Muscle layer of colon (tissue), 2 donors: ENCODE results near the gene TWF1.

Experiments used
- H3K27ac ChIP-seq: one replicate; pipeline ENCODE4 v1.7.0; 2013; ENCODE audit warnings: low read depth, mild to moderate bottlenecking, low read length, moderate library complexity
- H3K27me3 ChIP-seq, 2 donors: one replicate each; pipeline ENCODE4 v1.7.0; 2013; ENCODE audit warnings: low read length in 2 of 2, mild to moderate bottlenecking in 2 of 2; ENCODE audit not compliant: insufficient read depth in 2 of 2, control insufficient read depth in 1 of 2
- H3K36me3 ChIP-seq: one replicate; pipeline ENCODE4 v1.7.0; 2013; ENCODE audit warnings: mild to moderate bottlenecking, low read length; ENCODE audit not compliant: insufficient read depth
- H3K4me1 ChIP-seq: one replicate; pipeline ENCODE4 v1.7.0; 2013; ENCODE audit warnings: mild to moderate bottlenecking, low read length; ENCODE audit not compliant: insufficient read depth
- H3K4me3 ChIP-seq, 2 donors: one replicate each; pipeline ENCODE4 v1.7.0; 2013; ENCODE audit warnings: low read length in 2 of 2, low read depth in 1 of 2, mild to moderate bottlenecking in 1 of 2, moderate library complexity in 1 of 2
- H3K9ac ChIP-seq: one replicate; pipeline ENCODE4 v1.7.0; 2013; ENCODE audit warnings: low read length
- H3K9me3 ChIP-seq: one replicate; pipeline ENCODE4 v1.7.0; 2013; ENCODE audit warnings: mild to moderate bottlenecking, low read length
- donor health status: abdominal sarcoma.
- donor health status: Adenocarcinoma of cecum.

TWF1 gene

DNA sequence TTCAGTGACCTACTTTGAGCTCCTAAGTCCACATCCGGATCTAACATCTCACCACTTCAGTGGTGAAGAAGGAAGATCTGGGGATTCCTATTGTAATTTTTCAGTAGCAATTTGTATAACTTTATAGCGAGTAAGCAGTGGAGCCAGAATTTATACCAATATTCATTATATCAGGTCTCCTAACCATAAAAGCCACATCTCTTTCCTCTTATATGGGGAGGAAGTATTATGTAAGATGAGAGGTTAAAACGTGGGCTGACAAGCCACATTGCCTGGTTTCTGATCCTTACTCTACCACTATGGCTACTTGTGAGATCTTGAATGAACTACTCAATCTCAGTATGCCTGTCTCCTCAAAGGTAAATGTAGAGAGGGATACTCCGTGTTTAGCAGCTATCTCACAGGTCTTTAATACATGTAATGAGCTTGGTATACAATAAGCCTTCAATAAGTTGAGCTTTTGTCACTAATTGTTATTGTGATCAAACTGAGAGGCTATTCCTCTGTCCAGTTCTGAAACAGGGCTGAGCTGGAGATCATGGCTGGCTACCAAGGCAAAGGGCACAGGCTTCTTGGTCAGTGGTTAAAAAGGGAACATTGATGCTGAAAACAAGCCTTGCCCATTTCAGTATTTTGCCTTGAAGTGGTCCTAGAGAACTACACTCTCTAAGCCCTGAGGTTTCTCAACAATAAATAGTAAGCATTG lies 26.5 kb upstream of the TWF1 start:
- Histone ChIP-seq H3K4me3 (no peak overlapping the region), H3K27me3 (no peaks in the 10 kb centered on the region), H3K9ac (no peak overlapping the region), H3K4me1 (peaks cover 14% of the 10 kb centered on the region), H3K9me3 (no peaks in the 10 kb centered on the region), H3K27ac (no peak overlapping the region), H3K36me3 (no peaks in the 10 kb centered on the region)

- H3K4me3 ChIP-seq: no peak overlapping the region
- no peak overlapping the region for H3K9ac ChIP-seq
- no peaks in the 10 kb centered on the region for H3K4me1 ChIP-seq
- H3K27me3 ChIP-seq: no peaks in the 10 kb centered on the region
- H3K9me3 ChIP-seq: no peaks in the 10 kb centered on the region
- H3K36me3 ChIP-seq: no peaks in the 10 kb centered on the region
- H3K27ac ChIP-seq: no peak overlapping the region
Measured at GRCh38 chr12:43827093-43827492, 21.0 kb upstream of the TWF1 start.

GRCh38 chr12:43826681-43827080 lies 20.6 kb upstream of the TWF1 start:
- Histone ChIP-seq H3K36me3 (no peaks in the 10 kb centered on the region), H3K9me3 (no peaks in the 10 kb centered on the region), H3K9ac (no peak overlapping the region), H3K27ac (no peak overlapping the region), H3K4me1 (no peaks in the 10 kb centered on the region), H3K27me3 (no peaks in the 10 kb centered on the region), H3K4me3 (no peak overlapping the region)

- Histone ChIP-seq H3K27ac (no peak overlapping the region), H3K9me3 (no peaks in the 10 kb centered on the region), H3K36me3 (no peaks in the 10 kb centered on the region), H3K4me1 (no peaks in the 10 kb centered on the region), H3K4me3 (no peak overlapping the region), H3K9ac (no peak overlapping the region), H3K27me3 (no peaks in the 10 kb centered on the region)
Measured at GRCh38 chr12:43824207-43824775, 18.2 kb upstream of the TWF1 start.

GRCh38 chr12:43816168-43816567 lies 10.1 kb upstream of the TWF1 start:
- Histone ChIP-seq H3K9me3 (no peaks in the 10 kb centered on the region), H3K9ac (no peak overlapping the region), H3K4me1 (no peaks in the 10 kb centered on the region), H3K27me3 (no peaks in the 10 kb centered on the region), H3K4me3 (no peak overlapping the region), H3K27ac (no peak overlapping the region), H3K36me3 (no peaks in the 10 kb centered on the region)

DNA sequence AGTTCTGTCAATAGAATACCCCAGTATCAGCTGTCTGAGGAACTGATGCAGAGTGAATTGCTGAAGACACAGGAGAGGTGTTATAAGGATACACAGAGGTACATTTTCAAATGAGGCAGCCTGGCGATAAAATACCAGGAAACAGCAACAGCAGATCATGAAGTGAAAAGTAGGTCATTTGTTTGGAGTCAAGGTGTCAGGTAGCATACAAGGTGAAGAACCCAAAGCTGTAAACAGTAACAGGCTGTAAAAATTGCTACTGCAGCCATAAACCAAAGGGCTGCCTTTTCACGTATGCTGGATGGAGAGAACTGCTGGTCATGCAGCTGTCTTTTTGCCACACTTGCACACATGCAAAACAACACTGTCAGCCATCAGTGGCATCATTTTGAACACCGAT lies 9.3 kb upstream of the TWF1 start:
- no peak overlapping the region for H3K4me3 ChIP-seq
- H3K27me3 ChIP-seq: no peaks in the 10 kb centered on the region
- no peaks in the 10 kb centered on the region for H3K9me3 ChIP-seq
- H3K36me3 ChIP-seq: no peaks in the 10 kb centered on the region
- H3K9ac ChIP-seq: no peak overlapping the region
- no peaks in the 10 kb centered on the region for H3K4me1 ChIP-seq
- H3K27ac ChIP-seq: no peak overlapping the region

GRCh38 chr12:43812926-43813325 lies 6.8 kb upstream of the TWF1 start:
- H3K36me3 ChIP-seq: no peaks in the 10 kb centered on the region
- H3K27me3 ChIP-seq: no peaks in the 10 kb centered on the region
- H3K4me3 ChIP-seq: no peak overlapping the region
- no peaks in the 10 kb centered on the region for H3K4me1 ChIP-seq
- no peaks in the 10 kb centered on the region for H3K9me3 ChIP-seq
- H3K9ac ChIP-seq: no peak overlapping the region
- no peak overlapping the region for H3K27ac ChIP-seq

DNA sequence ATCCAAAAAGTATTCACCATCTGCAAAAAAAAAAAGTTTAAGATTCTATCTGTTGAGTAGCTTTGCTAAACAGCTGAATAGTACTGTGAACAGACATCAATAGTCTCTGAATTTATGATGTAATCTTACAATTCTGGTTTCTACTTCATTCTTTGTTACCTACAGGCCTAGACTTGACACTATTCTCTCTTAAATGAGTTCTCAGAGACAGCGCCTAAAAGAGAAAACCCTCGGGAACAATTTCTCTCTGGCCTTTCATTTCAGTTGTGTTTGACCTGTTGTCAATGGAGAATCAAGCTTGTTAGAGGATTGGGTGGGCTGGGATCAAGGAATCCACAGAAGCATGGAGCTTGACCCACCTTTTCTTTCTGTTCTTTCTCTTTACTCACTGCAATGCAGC lies 5.9 kb upstream of the TWF1 start:
- no peak overlapping the region for H3K9ac ChIP-seq
- H3K36me3 ChIP-seq: no peaks in the 10 kb centered on the region
- H3K4me1 ChIP-seq: peaks cover under 1% of the 10 kb centered on the region
- no peaks in the 10 kb centered on the region for H3K27me3 ChIP-seq
- H3K9me3 ChIP-seq: no peaks in the 10 kb centered on the region
- no peak overlapping the region for H3K4me3 ChIP-seq
- H3K27ac ChIP-seq: no peak overlapping the region

DNA sequence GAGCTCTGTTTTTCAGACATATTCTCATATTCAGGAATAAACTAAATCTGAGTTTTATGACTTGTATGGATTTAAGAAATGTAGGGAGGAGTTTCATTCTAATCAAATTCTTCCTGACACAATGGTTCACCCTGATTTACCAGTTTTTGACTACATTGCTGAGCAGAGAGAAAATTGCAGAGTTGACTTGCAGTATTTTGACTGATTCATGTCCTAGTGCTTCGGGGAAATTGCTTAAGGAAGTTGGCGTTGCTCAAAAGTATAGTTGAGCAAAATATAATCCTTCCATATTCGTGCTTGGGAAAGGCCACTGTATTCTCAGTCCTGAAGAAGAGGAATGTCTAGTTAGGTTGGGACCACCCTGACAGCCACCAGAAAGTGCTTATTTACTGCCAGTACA lies 1.3 kb upstream of the TWF1 start:
- Histone ChIP-seq H3K9ac (no peak overlapping the region), H3K27me3 (no peaks in the 10 kb centered on the region), H3K9me3 (no peaks in the 10 kb centered on the region), H3K4me1 (peaks cover 17% of the 10 kb centered on the region), H3K36me3 (no peaks in the 10 kb centered on the region), H3K4me3 (no peak overlapping the region), H3K27ac (peak overlapping the region; percentile 95)

GRCh38 chr12:43806737-43807072 lies 588 bp upstream of the TWF1 start:
- H3K9me3 ChIP-seq: no peaks in the 10 kb centered on the region
- H3K9ac ChIP-seq: peak overlapping the region; percentile 71
- H3K4me1 ChIP-seq: peaks cover 17% of the 10 kb centered on the region
- no peaks in the 10 kb centered on the region for H3K36me3 ChIP-seq
- H3K27ac ChIP-seq: peak overlapping the region; percentile 95
- peak overlapping the region; percentile 72 to 83 for H3K4me3 ChIP-seq
- H3K27me3 ChIP-seq: no peaks in the 10 kb centered on the region

- peaks cover 4% of the 10 kb centered on the region for H3K36me3 ChIP-seq
- H3K27ac ChIP-seq: peak overlapping the region; percentile 95
- peak overlapping the region; percentile 78 for H3K9ac ChIP-seq
- H3K4me1 ChIP-seq: peaks cover 17% of the 10 kb centered on the region
- H3K4me3 ChIP-seq: peak overlapping the region; percentile 72 to 83
- no peaks in the 10 kb centered on the region for H3K9me3 ChIP-seq
- no peaks in the 10 kb centered on the region for H3K27me3 ChIP-seq
Measured at GRCh38 chr12:43805149-43805859, 813 bp downstream of the TWF1 start.
